Activated gamma-delta T cell treated with Interleukin-2 at 50 U/mL for 16 hours (primary cell): ENCODE data around the gene SERTAD4.
"Not testable (repeated sequence)": the region's sequence is repeated elsewhere in the genome, so short reads cannot be mapped to it uniquely, and the experiment has no call there.

ENCODE experiments used
- DNase-seq: peaks from one replicate; pipeline ENCODE4 v3.0.0-alpha.2; 2020

The SERTAD4 gene

GRCh38 chr1:210232511-210233215, at the start of gene SERTAD4:
TSS of gene SERTAD4 (plus strand) at chr1:210232796. CDS start at chr1:210237961, 5,165 bp downstream.
- DNase-seq, result no peak

- DNase-seq, result no peak
Measured at GRCh38 chr1:210185063-210185462, 47.5 kb upstream of the SERTAD4 start.

- not testable (repeated sequence) for DNase-seq
Measured at GRCh38 chr1:210187849-210188606, 44.6 kb upstream of the SERTAD4 start.

- no peak for DNase-seq
Measured at GRCh38 chr1:210189426-210189825, 43.2 kb upstream of the SERTAD4 start.

GRCh38 chr1:210195635-210196160, 36.9 kb upstream of the SERTAD4 start:
- no peak for DNase-seq

GRCh38 chr1:210196266-210196665, 36.3 kb upstream of the SERTAD4 start:
- DNase-seq, result not testable (repeated sequence)

GRCh38 chr1:210198840-210199239, 33.8 kb upstream of the SERTAD4 start:
- DNase-seq, result no peak

- DNase-seq, result no peak
Measured at GRCh38 chr1:210200124-210200736, 32.4 kb upstream of the SERTAD4 start.

GRCh38 chr1:210201681-210202080, 30.9 kb upstream of the SERTAD4 start:
- DNase-seq, result no peak

- DNase-seq, result no peak
Measured at GRCh38 chr1:210207597-210208450, 24.8 kb upstream of the SERTAD4 start.

- DNase-seq, result no peak
Measured at GRCh38 chr1:210213335-210213734, 19.3 kb upstream of the SERTAD4 start.

GRCh38 chr1:210214573-210215409, 17.8 kb upstream of the SERTAD4 start:
- no peak for DNase-seq

GRCh38 chr1:210217482-210217881, 15.1 kb upstream of the SERTAD4 start:
- DNase-seq, result no peak

GRCh38 chr1:210218047-210218446, 14.5 kb upstream of the SERTAD4 start:
- no peak for DNase-seq

GRCh38 chr1:210222340-210223006, 10.1 kb upstream of the SERTAD4 start:
- DNase-seq, result no peak

GRCh38 chr1:210223226-210223904, 9.2 kb upstream of the SERTAD4 start:
- DNase-seq, result no peak

GRCh38 chr1:210228158-210228557, 4.4 kb upstream of the SERTAD4 start:
- DNase-seq, result no peak

GRCh38 chr1:210230149-210230695, 2.4 kb upstream of the SERTAD4 start:
- no peak for DNase-seq

- DNase-seq, result no peak
Measured at GRCh38 chr1:210231846-210232510, 618 bp upstream of the SERTAD4 start.

GRCh38 chr1:210233216-210233494, 559 bp downstream of the SERTAD4 start:
- DNase-seq, result no peak
